ENCODE measurements around the gene HERC2. TPM values are rescaled to one million over a fixed set of nuclear protein-coding genes. Genes with fewer than 3 reads are reported as not detected.
"Not testable (repeated sequence)": the region's sequence is repeated elsewhere in the genome, so short reads cannot be mapped to it uniquely, and the experiment has no call there.

HERC2 gene
- total RNA-seq (2011; cell fraction: chromatin; rRNA removed; ENCODE audit: low replicate concordance) = 310 and 316 TPM in 2 replicates
- total RNA-seq (2011; cell fraction: nucleolus; rRNA removed) = 158 and 162 TPM in 2 replicates
- 170 and 175 TPM in 2 replicates for total RNA-seq (2011; cell fraction: nucleoplasm; rRNA removed)
- 41.0 and 54.1 TPM in 2 replicates for total RNA-seq (2014; rRNA removed)
- total RNA-seq (2014; rRNA removed; fragmentation: Illumina TruSeq; extraction: Trizol) = 48.0 and 52.5 TPM in 2 replicates
- total RNA-seq (2015; rRNA removed; fragmentation: Illumina TruSeq; extraction: Trizol) = 37.5 and 42.6 TPM in 2 replicates
- 66.2 and 76.9 TPM in 2 replicates for total RNA-seq (2021)
- polyA plus RNA-seq (2011; rRNA removed) = 30.5 and 33.0 TPM in 2 replicates
- polyA plus RNA-seq (2011; cell fraction: cytosol; rRNA removed) = 42.4 and 62.9 TPM in 2 replicates
- 132 and 181 TPM in 2 replicates for polyA plus RNA-seq (2011; cell fraction: nucleus; rRNA removed)
- polyA plus RNA-seq (2012) = 53.5 and 56.7 TPM in 2 replicates
- polyA plus RNA-seq (2014; fragmentation: Illumina TruSeq; extraction: Trizol) = 60.7 and 84.0 TPM in 2 replicates
- polyA plus RNA-seq (2014; fragmentation: Nextera tagmentation; extraction: Ambion mirVana) = 10 to 100 TPM; 10.6 to 12.4 TPM
- polyA plus RNA-seq (2014; rRNA removed) = 51.0 and 54.2 TPM in 2 replicates
- 48.8 and 53.7 TPM in 2 replicates for polyA minus RNA-seq (2011; rRNA and poly(A)+ RNA removed)
- polyA minus RNA-seq (2011; cell fraction: cytosol; rRNA and poly(A)+ RNA removed) = 53.5 and 57.5 TPM in 2 replicates
- 74.7 and 99.9 TPM in 2 replicates for polyA minus RNA-seq (2011; cell fraction: nucleus; rRNA and poly(A)+ RNA removed)
- percentile 78 among the genes with signal in this experiment for Bru-seq, nascent RNA
- percentile 76 among the genes with signal in this experiment for BruChase-seq, experiment 1, labeled RNA remaining after a 2-hour chase
- BruChase-seq, experiment 2, labeled RNA remaining after a 6-hour chase = percentile 76 among the genes with signal in this experiment
- long read RNA-seq, experiment 1, transcript HERC2-204 (3 exons, 491 nt) = major isoform, 11 of 140 reads
- long read RNA-seq, experiment 1, partial matches to known transcripts = 97 of 140 reads
- long read RNA-seq, experiment 1, other reads (novel, unspliced or antisense) = 26 of 140 reads
- long read RNA-seq, experiment 2, full-length matches to known transcripts = 7 of 27 reads
- long read RNA-seq, experiment 2, partial matches to known transcripts = 10 of 27 reads
- long read RNA-seq, experiment 2, other reads (novel, unspliced or antisense) = 10 of 27 reads
- long read RNA-seq, experiment 3, partial matches to known transcripts = 15 of 21 reads
- long read RNA-seq, experiment 3, other reads (novel, unspliced or antisense) = 3 of 21 reads

- Histone ChIP-seq H3K79me2 (ENCODE audit: control insufficient read depth, insufficient read depth, low read length) (peaks cover 20% of the 10 kb centered on the region), H3K36me3 (ENCODE audit: control insufficient read depth, insufficient read depth, low read length) (peaks cover 11% of the 10 kb centered on the region; the same call in 2 of the 3 replicates), H3K4me3 (peak within 1 kb of the TSS; percentile 37), H3K9ac (ENCODE audit: insufficient read depth in 1 of 2, low read depth in 2 of 2, low read length in 2 of 2) (peak within 1 kb of the TSS in 1 of 2 experiments; percentile 30; a peak in 2 of 4 replicates)
- ATAC-seq; H3K4me1 ChIP-seq (replicated peaks in 1 of 2; ENCODE audit: control insufficient read depth in 2 of 2, insufficient read depth in 2 of 2, low read length in 2 of 2); H3K27me3 ChIP-seq (ENCODE audit: control insufficient read depth in 2 of 2, insufficient read depth in 2 of 2, low read length in 2 of 2); BruUV-seq (replicated peaks); intact Hi-C loops (cut with micrococcal nuclease); POLR2A ChIA-PET; H3K4me2 ChIP-seq (ENCODE audit: insufficient read depth, low read length); DNase-seq (ENCODE audit: extremely low read depth in 1 of 4, low spot score in 3 of 4); H4K20me1 ChIP-seq (replicated peaks; ENCODE audit: control insufficient read depth, insufficient read depth, low read length); FAIRE-seq; CTCF ChIA-PET (ENCODE audit: low intra/inter-chr PET ratio); H3K27ac ChIP-seq (ENCODE audit: extremely low read depth, low read depth, low read length); in situ Hi-C loops (cut with MboI); H3K9me3 ChIP-seq (replicated peaks; ENCODE audit: control insufficient read depth, insufficient read depth, low read depth, low read length); H2AFZ ChIP-seq (ENCODE audit: low read depth, low read length); H3K9me1 ChIP-seq (ENCODE audit: control insufficient read depth, insufficient read depth, low read length): not testable (repeated sequence)
- no CpG with 5 or more reads among the region's 52 CpGs for WGBS (ENCODE audit: insufficient coverage, low coverage, missing lambda C conversion rate)
Measured at GRCh38 chr15:28322129-28322588, at the start of gene HERC2. TSS of gene HERC2 (minus strand) at chr15:28322179. CDS start at chr15:28321433, 746 bp downstream.

- ATAC-seq; POLR2A ChIA-PET; CTCF ChIA-PET (ENCODE audit: low intra/inter-chr PET ratio): not testable (repeated sequence)
Measured at GRCh38 chr15:28365502-28365901, 43.5 kb upstream of the HERC2 start.

GRCh38 chr15:28357984-28358383 lies 36.0 kb upstream of the HERC2 start, which contains the start of gene GOLGA6L24:
TSS of gene GOLGA6L24 (minus strand) at chr15:28358084. CDS start at chr15:28358023, 61 bp downstream.
- intact Hi-C loops (cut with micrococcal nuclease); H2AFZ ChIP-seq (ENCODE audit: low read depth, low read length); POLR2A ChIA-PET; H3K4me2 ChIP-seq (ENCODE audit: insufficient read depth, low read length); H3K9me1 ChIP-seq (ENCODE audit: control insufficient read depth, insufficient read depth, low read length); H3K36me3 ChIP-seq (ENCODE audit: control insufficient read depth, insufficient read depth, low read length); H3K79me2 ChIP-seq (ENCODE audit: control insufficient read depth, insufficient read depth, low read length); H3K4me1 ChIP-seq (replicated peaks in 1 of 2; ENCODE audit: control insufficient read depth in 2 of 2, insufficient read depth in 2 of 2, low read length in 2 of 2); DNase-seq (ENCODE audit: extremely low read depth in 1 of 4, low spot score in 3 of 4); FAIRE-seq; H4K20me1 ChIP-seq (replicated peaks; ENCODE audit: control insufficient read depth, insufficient read depth, low read length); H3K9me3 ChIP-seq (replicated peaks; ENCODE audit: control insufficient read depth, insufficient read depth, low read depth, low read length); H3K4me3 ChIP-seq; ATAC-seq; in situ Hi-C loops (cut with MboI); H3K27me3 ChIP-seq (ENCODE audit: control insufficient read depth in 2 of 2, insufficient read depth in 2 of 2, low read length in 2 of 2); CTCF ChIA-PET (ENCODE audit: low intra/inter-chr PET ratio); H3K27ac ChIP-seq (ENCODE audit: extremely low read depth, low read depth, low read length); BruUV-seq (replicated peaks); H3K9ac ChIP-seq (ENCODE audit: insufficient read depth in 1 of 2, low read depth in 2 of 2, low read length in 2 of 2): not testable (repeated sequence)
- no CpG with 5 or more reads among the region's 7 CpGs for WGBS (ENCODE audit: insufficient coverage, low coverage, missing lambda C conversion rate)

More at GRCh38 chr15:28365502-28365901, 43.5 kb upstream of the HERC2 start:
- WGBS (ENCODE audit: insufficient coverage, low coverage, missing lambda C conversion rate) = no CpG with 5 or more reads among the region's 17 CpGs
- H3K9me1 ChIP-seq (ENCODE audit: control insufficient read depth, insufficient read depth, low read length); BruUV-seq (replicated peaks); in situ Hi-C loops (cut with MboI); H2AFZ ChIP-seq (ENCODE audit: low read depth, low read length); H3K9ac ChIP-seq (ENCODE audit: insufficient read depth in 1 of 2, low read depth in 2 of 2, low read length in 2 of 2); H3K79me2 ChIP-seq (ENCODE audit: control insufficient read depth, insufficient read depth, low read length); H3K27me3 ChIP-seq (ENCODE audit: control insufficient read depth in 2 of 2, insufficient read depth in 2 of 2, low read length in 2 of 2); H3K9me3 ChIP-seq (replicated peaks; ENCODE audit: control insufficient read depth, insufficient read depth, low read depth, low read length); FAIRE-seq; H3K4me3 ChIP-seq; DNase-seq (ENCODE audit: extremely low read depth in 1 of 4, low spot score in 3 of 4); intact Hi-C loops (cut with micrococcal nuclease); H3K36me3 ChIP-seq (ENCODE audit: control insufficient read depth, insufficient read depth, low read length); H3K27ac ChIP-seq (ENCODE audit: extremely low read depth, low read depth, low read length); H3K4me2 ChIP-seq (ENCODE audit: insufficient read depth, low read length); H4K20me1 ChIP-seq (replicated peaks; ENCODE audit: control insufficient read depth, insufficient read depth, low read length); H3K4me1 ChIP-seq (replicated peaks in 1 of 2; ENCODE audit: control insufficient read depth in 2 of 2, insufficient read depth in 2 of 2, low read length in 2 of 2): not testable (repeated sequence)
